Measurements from ENCODE around the gene MC2R.

DNA sequence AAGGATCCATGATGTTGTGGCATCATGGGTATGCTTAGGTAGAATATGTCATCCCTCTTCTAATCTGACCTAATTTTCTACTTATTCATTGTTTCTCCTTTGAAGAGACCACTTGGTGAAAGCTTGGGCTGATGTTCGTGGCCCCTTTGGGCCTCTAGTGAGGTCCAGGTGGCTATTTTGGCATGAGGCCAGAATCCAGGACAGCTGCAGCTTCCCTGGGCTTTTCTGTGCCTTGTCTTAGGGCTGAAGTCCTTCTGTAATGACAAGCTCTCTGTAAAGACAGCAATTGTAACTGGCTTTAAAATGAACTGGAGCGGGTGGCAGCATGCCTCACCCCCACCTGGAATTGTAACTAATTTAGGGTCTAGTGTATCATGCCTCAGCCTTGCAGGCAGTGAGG, 15.6 kb upstream of the MC2R start:
- no peak for TF ChIP-seq TARDBP (IDR thresholded peaks at IDR 0.05)
- no peak for TF ChIP-seq HDGF (IDR thresholded peaks at IDR 0.05; ENCODE audit: borderline replicate concordance)
- TF ChIP-seq SP1 (IDR thresholded peaks at IDR 0.05) = no peak
- no peak for TF ChIP-seq FOXM1 (IDR thresholded peaks at IDR 0.05; ENCODE audit: borderline replicate concordance)
- TF ChIP-seq NFRKB (IDR thresholded peaks at IDR 0.05) = no peak
